H1 (cell line): ENCODE data around the gene SLU7. TPM values are rescaled to one million over a fixed set of nuclear protein-coding genes. Genes with fewer than 3 reads are reported as not detected.

Experiments
- CTCF ChIA-PET: fragments of 300-600 bp; sonication (Branson Sonifier 250); formaldehyde crosslinking; loops from one replicate; lab custom pipeline; 2021; ENCODE audit not compliant: partially characterized antibody; lab: Charles Lee
- POLR2A ChIA-PET: fragments of 300-600 bp; sonication (Branson Sonifier 250); formaldehyde crosslinking; loops from one replicate; lab custom pipeline; 2021; ENCODE audit warnings: inconsistent platforms; ENCODE audit not compliant: partially characterized antibody; lab: Charles Lee
- DNase-seq, 2 experiments: peaks; one replicate each; pipeline versions ENCODE4 v3.0.0 to v3.0.0-alpha.2; 2010 to 2022; ENCODE audit warnings: low spot score in 2 of 2, low read depth in 1 of 2, mixed read lengths in 1 of 2
- FAIRE-seq: peaks from 2 replicates; lab custom pipeline; 2011; peaks lifted over from hg19 to GRCh38; lab: Jason Lieb, UNC
- H2AFZ ChIP-seq: 2 replicates; pipeline ENCODE4 v1.8.1; 2012; ENCODE audit warnings: low read length, inconsistent platforms
- H2AK5ac ChIP-seq: 2 replicates; pipeline ENCODE4 v1.6.1; 2013; ENCODE audit warnings: low read depth, low read length
- H2BK120ac ChIP-seq: replicated peaks from 2 replicates; pipeline ENCODE3; 2013; ENCODE audit warnings: low read depth, low read length, inconsistent platforms
- H2BK12ac ChIP-seq: 2 replicates; pipeline ENCODE4 v1.6.1; 2013; ENCODE audit warnings: low read depth, low read length
- H2BK15ac ChIP-seq: 2 replicates; pipeline ENCODE4 v1.6.1; 2013; ENCODE audit warnings: low read length
- H2BK20ac ChIP-seq: 2 replicates; pipeline ENCODE4 v1.6.1; 2013; ENCODE audit warnings: low read length
- H2BK5ac ChIP-seq: 2 replicates; pipeline ENCODE4 v1.6.1; 2013; ENCODE audit warnings: low read depth, low read length
- H3K14ac ChIP-seq: 2 replicates; pipeline ENCODE4 v1.6.1; 2013; ENCODE audit warnings: inconsistent platforms; ENCODE audit not compliant: insufficient read length
- H3K18ac ChIP-seq: 2 replicates; pipeline ENCODE4 v1.6.1; 2013; ENCODE audit warnings: low read length; ENCODE audit errors: extremely low read depth
- H3K23ac ChIP-seq: 2 replicates; pipeline ENCODE4 v1.6.1; 2013; ENCODE audit warnings: inconsistent platforms; ENCODE audit not compliant: insufficient read length
- H3K23me2 ChIP-seq: 2 replicates; pipeline ENCODE4 v1.6.1; 2013; ENCODE audit warnings: low read depth, low read length
- H3K27ac ChIP-seq: 2 replicates; pipeline ENCODE4 v1.6.1; 2011; ENCODE audit warnings: low read depth, low read length, inconsistent platforms
- H3K27me3 ChIP-seq, 4 experiments: replicated peaks in 1 of 4; 1 replicate in 1 of 4; 2 replicates in 3 of 4; pipeline versions ENCODE4 v1.6.1 to v1.8.1; 2011 to 2013; ENCODE audit warnings: low read length in 3 of 4, mild to moderate bottlenecking in 3 of 4, inconsistent platforms in 2 of 4, mixed read lengths in 2 of 4, moderate library complexity in 1 of 4; ENCODE audit not compliant: control insufficient read depth in 3 of 4, insufficient read depth in 3 of 4; ENCODE audit errors: extremely low read depth in 1 of 4
- H3K36me3 ChIP-seq, 4 experiments: 2 replicates each; pipeline versions ENCODE4 v1.6.1 to v1.8.1; 2011 to 2013; ENCODE audit warnings: mild to moderate bottlenecking in 4 of 4, low read length in 3 of 4, moderate library complexity in 2 of 4, control low read depth in 1 of 4, inconsistent platforms in 1 of 4; ENCODE audit not compliant: insufficient read depth in 4 of 4, control insufficient read depth in 2 of 4
- H3K4ac ChIP-seq: replicated peaks from 2 replicates; pipeline ENCODE3; 2013; ENCODE audit warnings: low read length, low read depth, mixed read lengths, inconsistent platforms; ENCODE audit not compliant: insufficient read length
- H3K4me1 ChIP-seq, 4 experiments: replicated peaks in 1 of 4; 1 replicate in 1 of 4; 2 replicates in 3 of 4; pipeline versions ENCODE4 v1.6.1 to v1.8.1; 2011 to 2013; ENCODE audit warnings: low read length in 3 of 4, inconsistent platforms in 2 of 4, mixed read lengths in 1 of 4; ENCODE audit not compliant: insufficient read depth in 4 of 4, control insufficient read depth in 3 of 4
- H3K4me2 ChIP-seq, 2 experiments: 2 replicates each; pipeline versions ENCODE4 v1.6.1 to v1.8.1; 2011 to 2013; ENCODE audit warnings: low read depth in 2 of 2, low read length in 2 of 2, control low read depth in 1 of 2, inconsistent platforms in 1 of 2, mild to moderate bottlenecking in 1 of 2; ENCODE audit not compliant: insufficient read depth in 1 of 2
- H3K4me3 ChIP-seq, 4 experiments: fragments of 200-600, 300-600 bp in 1 of 4; sonication (generic), shearing (Covaris generic), sonication (Bioruptor Twin) in 1 of 4; 2 replicates each; pipeline versions ENCODE4 v1.5.1 to v1.8.1; 2011 to 2016; ENCODE audit warnings: low read length in 4 of 4, low read depth in 3 of 4, control low read depth in 2 of 4, inconsistent platforms in 2 of 4, mild to moderate bottlenecking in 2 of 4, mixed read lengths in 1 of 4, moderate library complexity in 1 of 4; ENCODE audit not compliant: insufficient read depth in 2 of 4; ENCODE audit errors: extremely low read depth in 1 of 4
- H3K56ac ChIP-seq: replicated peaks from 2 replicates; pipeline ENCODE3; 2013; ENCODE audit warnings: low read depth, mild to moderate bottlenecking, mixed read lengths, low read length, inconsistent platforms; ENCODE audit not compliant: insufficient read length
- H3K79me1 ChIP-seq: 2 replicates; pipeline ENCODE4 v1.6.1; 2013; ENCODE audit warnings: low read depth, low read length, control low read depth
- H3K79me2 ChIP-seq, 2 experiments: 2 replicates each; pipeline versions ENCODE4 v1.6.1 to v1.8.1; 2012 to 2013; ENCODE audit warnings: low read length in 2 of 2, mild to moderate bottlenecking in 2 of 2, inconsistent platforms in 1 of 2; ENCODE audit not compliant: insufficient read depth in 2 of 2, control insufficient read depth in 1 of 2
- H3K9ac ChIP-seq, 4 experiments: replicated peaks in 1 of 4; 1 replicate in 1 of 4; 2 replicates in 3 of 4; pipeline versions ENCODE4 v1.6.1 to v1.8.1; 2011 to 2013; ENCODE audit warnings: low read depth in 3 of 4, low read length in 3 of 4, control low read depth in 2 of 4, mild to moderate bottlenecking in 2 of 4, moderate library complexity in 2 of 4, inconsistent platforms in 1 of 4; ENCODE audit errors: extremely low read depth in 1 of 4
- H3K9me3 ChIP-seq, 2 experiments: 2 replicates each; pipeline versions ENCODE4 v1.6.1 to v1.8.1; 2012 to 2013; ENCODE audit warnings: mild to moderate bottlenecking in 2 of 2, moderate library complexity in 2 of 2, control low read depth in 1 of 2, inconsistent platforms in 1 of 2, low read depth in 1 of 2, low read length in 1 of 2, mixed read lengths in 1 of 2; ENCODE audit not compliant: insufficient read depth in 2 of 2
- H4K20me1 ChIP-seq, 2 experiments: replicated peaks in 1 of 2; 2 replicates each; pipeline versions ENCODE3 to v1.8.1; 2011 to 2013; ENCODE audit warnings: inconsistent platforms in 2 of 2, low read length in 2 of 2, mild to moderate bottlenecking in 1 of 2; ENCODE audit not compliant: insufficient read depth in 2 of 2, control insufficient read depth in 1 of 2
- H4K5ac ChIP-seq: 2 replicates; pipeline ENCODE4 v1.6.1; 2013; ENCODE audit warnings: low read length, low read depth, mixed read lengths, inconsistent platforms; ENCODE audit not compliant: insufficient read length
- H4K8ac ChIP-seq: 2 replicates; pipeline ENCODE4 v1.8.0; 2013; ENCODE audit warnings: mild to moderate bottlenecking, moderate library complexity, low read length, inconsistent platforms; ENCODE audit not compliant: insufficient read depth; ENCODE audit errors: extremely low read depth
- H4K91ac ChIP-seq: replicated peaks from 2 replicates; pipeline ENCODE3; 2013; ENCODE audit warnings: low read length, mixed read lengths, inconsistent platforms; ENCODE audit not compliant: insufficient read length
- ATF2 ChIP-seq: IDR thresholded peaks from 2 replicates; pipeline ENCODE4 v1.6.1; 2012; ENCODE audit warnings: low read length, inconsistent platforms
- BACH1 ChIP-seq: IDR thresholded peaks from 2 replicates; pipeline ENCODE4 v1.6.1; 2012; ENCODE audit warnings: low read length, improper control_type of control experiment
- BRCA1 ChIP-seq: IDR thresholded peaks from 2 replicates; pipeline ENCODE4 v1.6.1; 2012; ENCODE audit warnings: low read depth, low read length, improper control_type of control experiment
- CBX8 ChIP-seq: fragments of 300-800, 300-1000 bp; sonication (generic); IDR thresholded peaks from 2 replicates; pipeline ENCODE4 v1.7.1; 2016; ENCODE audit warnings: low read depth, low read length, borderline replicate concordance
- KDM5A ChIP-seq: fragments of 200-600 bp; IDR thresholded peaks from 2 replicates; pipeline ENCODE4 v1.7.1; 2012; ENCODE audit warnings: mild to moderate bottlenecking, low read length, inconsistent platforms, mixed read lengths
- POLR2A ChIP-seq, 2 experiments: IDR thresholded peaks; 1 replicate in 1 of 2; 2 replicates in 1 of 2; pipeline ENCODE4 v1.6.1; 2011; ENCODE audit warnings: low read depth in 2 of 2, low read length in 2 of 2, mild to moderate bottlenecking in 2 of 2; ENCODE audit errors: control extremely low read depth in 1 of 2
- RNF2 ChIP-seq: fragments of 200-900, 300-1000 bp; sonication (generic); IDR thresholded peaks from 2 replicates; pipeline ENCODE4 v1.7.1; 2016; ENCODE audit warnings: borderline replicate concordance, low read depth, mild to moderate bottlenecking, antibody characterized with exemption, low read length; ENCODE audit not compliant: poor library complexity, severe bottlenecking; ENCODE audit errors: missing control alignments
- RXRA ChIP-seq: IDR thresholded peaks from 2 replicates; pipeline ENCODE4 v1.6.1; 2011; ENCODE audit warnings: low read depth, mild to moderate bottlenecking, low read length, moderate library complexity; ENCODE audit not compliant: insufficient read depth
- SIX5 ChIP-seq: IDR thresholded peaks from 2 replicates; pipeline ENCODE4 v1.6.1; 2011; ENCODE audit warnings: mild to moderate bottlenecking, low read depth, low read length
- SRF ChIP-seq: IDR thresholded peaks from 2 replicates; pipeline ENCODE4 v1.6.1; 2011; ENCODE audit warnings: mild to moderate bottlenecking, low read depth, low read length, moderate library complexity
- USF2 ChIP-seq: IDR thresholded peaks from 2 replicates; pipeline ENCODE4 v1.6.1; 2011; ENCODE audit warnings: low read length, improper control_type of control experiment
- polyA plus RNA-seq, 7 experiments: library from polyadenylated mRNA; depleted of rRNA in 3 of 7; stranded (reverse) in 5 of 7; unstranded in 2 of 7; fragments of >200 nt in 5 of 7; fragments of 200-250 nt in 2 of 7; gene quantifications; 1 replicate in 5 of 7; 2 replicates in 1 of 7; 4 replicates in 1 of 7; pipeline versions ENCODE4 v1.2.1 to v1.2.3, GENCODE V29; 2011 to 2013; ENCODE audit warnings: missing spikeins in 2 of 7, mixed read lengths in 2 of 7
- total RNA-seq: library from RNA; stranded (reverse); fragmentation: NEBNext Ultra II Directional; extraction: Animal tissue kit (Norgen Biotek cat#: 25700); gene quantifications from 2 replicates; pipeline ENCODE4 v1.2.1, GENCODE V29; 2021

The SLU7 gene
- total and polyA plus RNA-seq, 2 of the 8 experiments (the other 6 are each of a cell fraction or from before 2014, with no cell fraction given): 6.0 to 34.1 TPM

DNA sequence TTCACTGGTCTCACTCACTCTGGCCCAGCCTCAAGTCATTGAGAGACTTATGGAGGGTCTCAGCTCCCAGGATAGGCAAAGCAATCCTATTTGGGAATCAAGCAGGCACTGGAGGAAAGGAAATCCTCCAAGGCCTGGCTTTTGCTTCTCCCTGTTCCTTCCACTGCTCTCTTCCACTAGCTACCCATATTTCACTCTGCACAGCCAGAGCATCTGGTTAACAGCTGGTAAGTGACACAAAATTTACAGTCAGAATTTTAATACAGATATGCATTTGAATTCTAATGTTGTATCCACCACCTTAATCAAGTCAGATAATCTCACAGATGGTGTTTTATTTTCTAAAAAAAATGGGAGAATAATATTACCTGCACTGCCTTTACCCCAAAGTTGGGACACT, 47.6 kb downstream of the SLU7 start:
- H3K79me1 ChIP-seq: no peaks in the 10 kb centered on the region
- H3K9ac ChIP-seq: no peak overlapping the region
- peaks cover 3 to 5% (median 4%) of the 10 kb centered on the region in 4 experiments; a peak in 4 of 7 replicates for H3K4me1 ChIP-seq
- H3K18ac ChIP-seq: no peak overlapping the region
- no peaks in the 10 kb centered on the region for H4K20me1 ChIP-seq
- no peak overlapping the region for H2BK15ac ChIP-seq
- H3K4me3 ChIP-seq: no peak overlapping the region
- H3K79me2 ChIP-seq: no peaks in the 10 kb centered on the region
- H4K91ac ChIP-seq: no peak overlapping the region
- no peak overlapping the region for H4K5ac ChIP-seq
- H3K14ac ChIP-seq: no peak overlapping the region
- 0 out of 2 replicates have a peak, but pooled peaks cover 4% of the 10 kb centered on the region for H3K23me2 ChIP-seq
- H3K36me3 ChIP-seq: no peaks in the 10 kb centered on the region
- H3K4me2 ChIP-seq: peak overlapping the region in 1 of 2 experiments; percentile 78; a peak in 1 of 4 replicates
- TF ChIP-seq KDM5A: no peak
- TF ChIP-seq RXRA: no peak
- no peak for TF ChIP-seq CBX8
- no peak for TF ChIP-seq SIX5
- no peak for TF ChIP-seq USF2
- TF ChIP-seq POLR2A (IDR thresholded peaks at IDR 0.05; ENCODE audit: control extremely low read depth in 1 of 2, low read depth in 2 of 2, low read length in 2 of 2): no peak
- no peak for TF ChIP-seq ATF2
- TF ChIP-seq BACH1: no peak
- no peak for TF ChIP-seq BRCA1
- no peak for TF ChIP-seq SRF
- TF ChIP-seq RNF2: no peak
- H3K23ac ChIP-seq: no peak overlapping the region
- no peak overlapping the region for H2BK120ac ChIP-seq
- no peak for FAIRE-seq
- no peak overlapping the region for H4K8ac ChIP-seq
- H2BK12ac ChIP-seq: no peak overlapping the region
- ChIA-PET POLR2A (interaction anchor here (0.6 to 1.7 kb wide), 3 partner anchors 8 to 174 kb away, joined by 3 to 8 read pairs (median 3); no protein-coding TSS in a partner anchor), CTCF (interaction anchor here (1.4 to 2.2 kb wide), 3 partner anchors 11 to 114 kb away, joined by 4 to 15 read pairs (median 10); no protein-coding TSS in a partner anchor)
- H3K9me3 ChIP-seq: no peaks in the 10 kb centered on the region
- no peak overlapping the region for H2BK5ac ChIP-seq
- H3K27me3 ChIP-seq: peaks cover 1 to 15% (median 10%) of the 10 kb centered on the region in 4 experiments
- DNase-seq: no peak
- H3K4ac ChIP-seq: no peak overlapping the region
- H2AFZ ChIP-seq: no peak overlapping the region
- no peak overlapping the region for H2AK5ac ChIP-seq
- H2BK20ac ChIP-seq: peak overlapping the region; percentile 25; the same call in 1 of the 2 replicates
- no peak overlapping the region for H3K27ac ChIP-seq
- no peak overlapping the region for H3K56ac ChIP-seq
